ENCODE measurements around the gene HEPHL1.

GRCh38 chr11:94000659-94001058 lies 20.5 kb upstream of the HEPHL1 start:
- TF ChIP-seq MAX (IDR thresholded peaks at IDR 0.05) (no peak), CTCF (IDR thresholded peaks at IDR 0.05 in 2 of 3, conservative IDR thresholded peaks at IDR 0.05 in 1 of 3; ENCODE audit: borderline replicate concordance in 1 of 3, insufficient read depth in 1 of 3, low read depth in 2 of 3, low read length in 2 of 3) (no peak), ATF3 (IDR thresholded peaks at IDR 0.05) (no peak), POLR2A (IDR thresholded peaks at IDR 0.05; ENCODE audit: borderline replicate concordance, extremely low read depth, insufficient read depth, insufficient read length) (no peak), POLR2AphosphoS5 (IDR thresholded peaks at IDR 0.05; ENCODE audit: low read depth, low read length) (no peak), JUND (IDR thresholded peaks at IDR 0.05) (no peak), YY1 (IDR thresholded peaks at IDR 0.05; ENCODE audit: extremely low read depth, insufficient replicate concordance, low read depth, low read length) (no peak), SIN3A (IDR thresholded peaks at IDR 0.05; ENCODE audit: low read depth) (no peak), ZNF274 (IDR thresholded peaks at IDR 0.05; ENCODE audit: low read depth, low read length) (no peak), EZH2 (IDR thresholded peaks at IDR 0.05) (no peak), FOSL1 (IDR thresholded peaks at IDR 0.05; ENCODE audit: low read depth) (no peak), SP1 (IDR thresholded peaks at IDR 0.05; ENCODE audit: low read depth) (no peak), REST (IDR thresholded peaks at IDR 0.05; ENCODE audit: low read depth) (no peak)

Data from HCT116 (cell line).